ENCODE data around the gene FOXA3. TPM values are rescaled to one million over a fixed set of nuclear protein-coding genes. Genes with fewer than 3 reads are reported as not detected.

The FOXA3 gene
- total RNA-seq, 6 experiments from 2014 or later = not detected

- no peak overlapping the region; the same call in 1 of the 2 replicates for H3K27ac Mint-ChIP-seq
- H3K4me3 Mint-ChIP-seq = no peak overlapping the region
- H3K27me3 Mint-ChIP-seq (ENCODE audit: insufficient read depth) = peaks cover 6% of the 10 kb centered on the region
Measured at GRCh38 chr19:45821570-45821969, 42.6 kb upstream of the FOXA3 start.

GRCh38 chr19:45822716-45823115 lies 41.4 kb upstream of the FOXA3 start:
- H3K27me3 Mint-ChIP-seq (ENCODE audit: insufficient read depth) = peaks cover 6% of the 10 kb centered on the region
- no peak overlapping the region for H3K27ac Mint-ChIP-seq
- H3K36me3 Mint-ChIP-seq (ENCODE audit: low read depth) = peaks cover 5% of the 10 kb centered on the region
- no peaks in the 10 kb centered on the region for H3K4me1 Mint-ChIP-seq (ENCODE audit: low read depth)
- no peak for TF ChIP-seq CTCF (IDR thresholded peaks at IDR 0.05)
- H3K4me3 Mint-ChIP-seq = no peak overlapping the region
- DNase-seq = no peak
- H3K9me3 Mint-ChIP-seq = no peaks in the 10 kb centered on the region

More at GRCh38 chr19:45821570-45821969, 42.6 kb upstream of the FOXA3 start:
- no peak for TF ChIP-seq CTCF (IDR thresholded peaks at IDR 0.05)
- DNase-seq = no peak
- H3K4me1 Mint-ChIP-seq (ENCODE audit: low read depth) = peaks cover 8% of the 10 kb centered on the region; the same call in 1 of the 2 replicates
- H3K9me3 Mint-ChIP-seq = no peaks in the 10 kb centered on the region
- peaks cover 5% of the 10 kb centered on the region for H3K36me3 Mint-ChIP-seq (ENCODE audit: low read depth)

- H3K9me3 Mint-ChIP-seq = no peaks in the 10 kb centered on the region
- H3K27me3 Mint-ChIP-seq (ENCODE audit: insufficient read depth) = peaks cover 6% of the 10 kb centered on the region
- no peak for TF ChIP-seq CTCF (IDR thresholded peaks at IDR 0.05)
- no peaks in the 10 kb centered on the region for H3K4me1 Mint-ChIP-seq (ENCODE audit: low read depth)
- no peak overlapping the region for H3K4me3 Mint-ChIP-seq
- H3K36me3 Mint-ChIP-seq (ENCODE audit: low read depth) = peaks cover 7% of the 10 kb centered on the region
- H3K27ac Mint-ChIP-seq = no peak overlapping the region
- DNase-seq = no peak
Measured at GRCh38 chr19:45823182-45823581, 40.9 kb upstream of the FOXA3 start.

- Mint-ChIP-seq H3K36me3 (ENCODE audit: low read depth) (peaks cover 15% of the 10 kb centered on the region), H3K27ac (no peak overlapping the region), H3K9me3 (no peaks in the 10 kb centered on the region), H3K4me3 (no peak overlapping the region), H3K27me3 (ENCODE audit: insufficient read depth) (peaks cover 8% of the 10 kb centered on the region), H3K4me1 (ENCODE audit: low read depth) (no peaks in the 10 kb centered on the region)
- TF ChIP-seq CTCF (IDR thresholded peaks at IDR 0.05) = no peak
- DNase-seq = no peak
Measured at GRCh38 chr19:45824041-45824471, 40.1 kb upstream of the FOXA3 start.

- H3K36me3 Mint-ChIP-seq (ENCODE audit: low read depth) = peaks cover 21% of the 10 kb centered on the region
- no peaks in the 10 kb centered on the region for H3K4me1 Mint-ChIP-seq (ENCODE audit: low read depth)
- DNase-seq = no peak
- H3K9me3 Mint-ChIP-seq = no peaks in the 10 kb centered on the region
- peaks cover 6% of the 10 kb centered on the region for H3K27me3 Mint-ChIP-seq (ENCODE audit: insufficient read depth)
- no peak overlapping the region for H3K27ac Mint-ChIP-seq
- TF ChIP-seq CTCF (IDR thresholded peaks at IDR 0.05) = no peak
- H3K4me3 Mint-ChIP-seq = no peak overlapping the region
Measured at GRCh38 chr19:45824531-45825262, 39.4 kb upstream of the FOXA3 start.
